HCT116 (cell line): ENCODE data around the gene PACSIN2. TPM values are rescaled to one million over a fixed set of nuclear protein-coding genes. Genes with fewer than 3 reads are reported as not detected.

ENCODE experiments used
- ATAC-seq: fragments of 200-7000 bp; cut with Tn5 transposase; 2 replicates; pipeline ENCODE4 v1.9.1; 2020; ENCODE audit warnings: mild to moderate bottlenecking, moderate library complexity
- BruUV-seq: library from RNA; stranded (reverse); fragments of 400-500 nt; replicated peaks from 2 replicates; lab custom pipeline; 2021; lab: Mats Ljungman, UMichigan
- CTCF ChIA-PET: fragments of 300-600 bp; sonication (Branson Sonifier 250); formaldehyde crosslinking; loops from one replicate; lab custom pipeline; 2021; ENCODE audit warnings: antibody characterized with exemption; lab: Charles Lee
- POLR2A ChIA-PET: fragments of 300-600, 350-600 bp; sonication (Branson Sonifier 250); formaldehyde crosslinking; loops from one replicate; lab custom pipeline; 2021; ENCODE audit warnings: antibody characterized with exemption; lab: Charles Lee
- RAD21 ChIA-PET, 2 experiments: fragments of 300-600 bp; sonication (Branson Sonifier 250); formaldehyde crosslinking; loops; one replicate each; lab custom pipeline; 2023; ENCODE audit warnings: low total read pairs in 2 of 2; ENCODE audit not compliant: uncharacterized antibody in 2 of 2, unreplicated experiment in 2 of 2, low non-redundant PET in 1 of 2; lab: Charles Lee
- DNase-seq: peaks from one replicate; pipeline ENCODE4 v3.0.0-alpha.2; 2010; ENCODE audit warnings: low read depth, low spot score
- H2AFZ ChIP-seq: fragments of 200-600 bp; shearing (Covaris generic), sonication (generic); 2 replicates; pipeline ENCODE4 v1.6.1; 2017; ENCODE audit warnings: low read depth, mixed run types, mixed read lengths, antibody characterized with exemption, low read length; ENCODE audit not compliant: poor library complexity, severe bottlenecking
- H3K27ac ChIP-seq: 2 replicates; pipeline ENCODE4 v1.5.1; 2012; ENCODE audit warnings: low read depth, low read length
- H3K27me3 ChIP-seq: fragments of 200-600 bp; sonication (generic); 2 replicates; pipeline ENCODE4 v1.6.1; 2016; ENCODE audit warnings: mixed run types, low read length, mixed read lengths; ENCODE audit not compliant: insufficient read depth
- H3K36me3 ChIP-seq, 2 experiments: fragments of 200-500 bp in 1 of 2; fragments of 200-600 bp in 1 of 2; sonication (Bioruptor generic) in 1 of 2; sonication (generic) in 1 of 2; 2 replicates each; pipeline versions ENCODE4 v1.5.1 to v1.6.1; 2014 to 2016; ENCODE audit warnings: low read length in 2 of 2, inconsistent platforms in 1 of 2, mixed read lengths in 1 of 2, mixed run types in 1 of 2; ENCODE audit not compliant: insufficient read depth in 2 of 2, control insufficient read depth in 1 of 2
- H3K4me1 ChIP-seq, 2 experiments: fragments of 200-600 bp in 1 of 2; sonication (generic) in 1 of 2; 2 replicates each; pipeline versions ENCODE4 v1.5.1 to v1.6.1; 2012 to 2017; ENCODE audit warnings: low read length in 2 of 2, inconsistent platforms in 1 of 2, mild to moderate bottlenecking in 1 of 2, mixed read lengths in 1 of 2, mixed run types in 1 of 2, moderate library complexity in 1 of 2; ENCODE audit not compliant: insufficient read depth in 2 of 2, control insufficient read depth in 1 of 2
- H3K4me2 ChIP-seq: fragments of 200-600 bp; sonication (generic); 2 replicates; pipeline ENCODE4 v1.6.1; 2017; ENCODE audit warnings: mixed run types, low read length, mixed read lengths
- H3K4me3 ChIP-seq, 2 experiments: fragments of 200-600 bp in 1 of 2; sonication (generic) in 1 of 2; replicated peaks in 1 of 2; 2 replicates each; pipeline ENCODE4 v1.5.1; 2011 to 2016; ENCODE audit warnings: low read length in 2 of 2, control low read depth in 1 of 2, low read depth in 1 of 2, mild to moderate bottlenecking in 1 of 2, mixed read lengths in 1 of 2, mixed run types in 1 of 2
- H3K79me2 ChIP-seq: fragments of 200-600 bp; sonication (generic); 2 replicates; pipeline ENCODE4 v1.6.1; 2017; ENCODE audit warnings: mild to moderate bottlenecking, mixed run types, low read length, moderate library complexity, mixed read lengths; ENCODE audit not compliant: insufficient read depth
- H3K9ac ChIP-seq: fragments of 200-600 bp; sonication (generic); 2 replicates; pipeline ENCODE4 v1.6.1; 2016; ENCODE audit warnings: low read length, mixed read lengths
- H3K9me2 ChIP-seq: fragments of 200-600 bp; sonication (generic), shearing (Covaris generic); 2 replicates; pipeline ENCODE4 v1.6.1; 2017; ENCODE audit warnings: mixed run types, mild to moderate bottlenecking, moderate library complexity; ENCODE audit not compliant: insufficient read depth
- H3K9me3 ChIP-seq, 2 experiments: fragments of 200-500 bp in 1 of 2; fragments of 200-600 bp in 1 of 2; sonication (Bioruptor generic) in 1 of 2; sonication (generic) in 1 of 2; 2 replicates each; pipeline ENCODE4 v1.6.1; 2014 to 2017; ENCODE audit warnings: low read length in 2 of 2, mixed read lengths in 2 of 2, inconsistent platforms in 1 of 2, low read depth in 1 of 2, mild to moderate bottlenecking in 1 of 2, mixed run types in 1 of 2, moderate library complexity in 1 of 2; ENCODE audit not compliant: control insufficient read depth in 1 of 2, insufficient read depth in 1 of 2
- H4K20me1 ChIP-seq: fragments of 200-600 bp; sonication (generic), shearing (Covaris generic); 2 replicates; pipeline ENCODE4 v1.6.1; 2017; ENCODE audit warnings: mixed run types, mild to moderate bottlenecking, moderate library complexity; ENCODE audit not compliant: insufficient read depth
- CEBPB ChIP-seq: IDR thresholded peaks from 2 replicates; pipeline ENCODE4 v1.6.1; 2012; ENCODE audit warnings: low read depth
- EGR1 ChIP-seq: IDR thresholded peaks from 2 replicates; pipeline ENCODE4 v1.6.1; 2012; ENCODE audit warnings: low read depth
- RAD21 ChIP-seq: IDR thresholded peaks from 2 replicates; pipeline ENCODE4 v1.6.1; 2012; ENCODE audit warnings: low read depth, mild to moderate bottlenecking
- SP1 ChIP-seq: IDR thresholded peaks from 2 replicates; pipeline ENCODE4 v1.6.1; 2012; ENCODE audit warnings: low read depth
- ZFX ChIP-seq: fragments of 450-650 bp; IDR thresholded peaks from 2 replicates; pipeline ENCODE4 v1.6.1; 2017
- ZNF274 ChIP-seq: fragments of 200-500 bp; sonication (Bioruptor generic); IDR thresholded peaks from 2 replicates; pipeline ENCODE4 v1.6.1; 2014; ENCODE audit warnings: mild to moderate bottlenecking, low read depth, low read length, inconsistent platforms
- intact Hi-C: fragments of 100-400 bp; cut with micrococcal nuclease; formaldehyde crosslinking; loops from 2 replicates; pipeline ENCODE4 v1.10.0; 2022
- total RNA-seq: library from RNA; stranded (reverse); gene quantifications from one replicate; pipeline ENCODE4 v1.2.1, GENCODE V29; 2021; ENCODE audit not compliant: unreplicated experiment

PACSIN2 gene
- total RNA-seq, 1 experiment from 2014 or later: 48.2 TPM

GRCh38 chr22:42892571-42893316 is 122.2 kb downstream of the PACSIN2 start:
- ChIA-PET CTCF (no interaction called here), POLR2A (no interaction called here), RAD21 (no interaction called here)
- no peak for DNase-seq
- Histone ChIP-seq H3K27me3 (no peaks in the 10 kb centered on the region), H3K9me3 (no peaks in the 10 kb centered on the region), H4K20me1 (no peaks in the 10 kb centered on the region), H3K36me3 (peaks cover 0 to 10% of the 10 kb centered on the region in 2 experiments; a peak in 2 of 4 replicates), H3K4me3 (no peak overlapping the region), H3K79me2 (0 out of 2 replicates have a peak, but pooled peaks cover 5% of the 10 kb centered on the region), H3K9me2 (no peaks in the 10 kb centered on the region), H3K27ac (no peak overlapping the region), H2AFZ (no peak overlapping the region), H3K9ac (no peak overlapping the region), H3K4me1 (no peaks in the 10 kb centered on the region; a peak in 1 of 4 replicates), H3K4me2 (no peak overlapping the region)
- BruUV-seq: no TSS peak
- TF ChIP-seq EGR1: no peak
- TF ChIP-seq CEBPB: no peak
- TF ChIP-seq RAD21: no peak
- TF ChIP-seq ZFX: no peak
- TF ChIP-seq ZNF274: no peak
- intact Hi-C loops: no loop called here
- no peak for ATAC-seq

- CTCF ChIA-PET: no interaction called here
Measured at GRCh38 chr22:42892156-42892555, 122.8 kb downstream of the PACSIN2 start.

More at GRCh38 chr22:42892156-42892555, 122.8 kb downstream of the PACSIN2 start:
- no peak overlapping the region for H3K9ac ChIP-seq
- H4K20me1 ChIP-seq: no peaks in the 10 kb centered on the region
- no peaks in the 10 kb centered on the region for H3K9me2 ChIP-seq
- H3K27ac ChIP-seq: no peak overlapping the region
- H3K36me3 ChIP-seq: peaks cover 0 to 10% of the 10 kb centered on the region in 2 experiments; a peak in 2 of 4 replicates
- 0 out of 2 replicates have a peak, but pooled peaks cover 5% of the 10 kb centered on the region for H3K79me2 ChIP-seq
- ChIA-PET POLR2A (no interaction called here), RAD21 (no interaction called here)
- intact Hi-C loops: no loop called here
- H3K4me2 ChIP-seq: no peak overlapping the region
- H3K9me3 ChIP-seq: no peaks in the 10 kb centered on the region
- DNase-seq: no peak
- H3K4me3 ChIP-seq: no peak overlapping the region
- H3K4me1 ChIP-seq: no peaks in the 10 kb centered on the region; a peak in 1 of 4 replicates
- TF ChIP-seq RAD21: no peak
- no peak for TF ChIP-seq SP1
- no peak for TF ChIP-seq ZFX
- no peaks in the 10 kb centered on the region for H3K27me3 ChIP-seq
- ATAC-seq: no peak
- H2AFZ ChIP-seq: no peak overlapping the region
- no TSS peak for BruUV-seq
